Bronchial epithelial cell (primary cell): ENCODE data around the gene SUPT3H. TPM values are rescaled to one million over a fixed set of nuclear protein-coding genes. Genes with fewer than 3 reads are reported as not detected.

ENCODE experiments used
- DNase-seq: peaks from one replicate; pipeline ENCODE4 v3.0.0-alpha.2; 2010; ENCODE audit warnings: low read depth
- FAIRE-seq: peaks from 2 replicates; lab custom pipeline; 2011; peaks lifted over from hg19 to GRCh38; lab: Jason Lieb, UNC
- H3K27me3 ChIP-seq: 2 replicates; pipeline ENCODE4 v1.5.1; 2011; ENCODE audit warnings: low read length; ENCODE audit not compliant: control insufficient read depth, insufficient read depth
- H3K36me3 ChIP-seq: 2 replicates; pipeline ENCODE4 v1.5.1; 2011; ENCODE audit warnings: low read length; ENCODE audit not compliant: control insufficient read depth, insufficient read depth
- H3K4me3 ChIP-seq: 2 replicates; pipeline ENCODE4 v1.5.1; 2011; ENCODE audit warnings: mild to moderate bottlenecking, low read depth, low read length, control low read depth
- total RNA-seq: library from RNA; depleted of rRNA; stranded (reverse); fragments of >200 nt; gene quantifications from 2 replicates; pipeline ENCODE4 v1.2.1, GENCODE V29; 2014
- TF ChIP-seq, protein P1 (sequence below): IDR thresholded peaks from 2 replicates; pipeline ENCODE4 v1.5.1; 2011; ENCODE audit warnings: mild to moderate bottlenecking, moderate library complexity, low read length, control low read depth, inconsistent platforms; ENCODE audit not compliant: insufficient read depth, severe bottlenecking

Gene SUPT3H
- total RNA-seq, 1 donor from 2014 or later, result 12.9 TPM

DNA sequence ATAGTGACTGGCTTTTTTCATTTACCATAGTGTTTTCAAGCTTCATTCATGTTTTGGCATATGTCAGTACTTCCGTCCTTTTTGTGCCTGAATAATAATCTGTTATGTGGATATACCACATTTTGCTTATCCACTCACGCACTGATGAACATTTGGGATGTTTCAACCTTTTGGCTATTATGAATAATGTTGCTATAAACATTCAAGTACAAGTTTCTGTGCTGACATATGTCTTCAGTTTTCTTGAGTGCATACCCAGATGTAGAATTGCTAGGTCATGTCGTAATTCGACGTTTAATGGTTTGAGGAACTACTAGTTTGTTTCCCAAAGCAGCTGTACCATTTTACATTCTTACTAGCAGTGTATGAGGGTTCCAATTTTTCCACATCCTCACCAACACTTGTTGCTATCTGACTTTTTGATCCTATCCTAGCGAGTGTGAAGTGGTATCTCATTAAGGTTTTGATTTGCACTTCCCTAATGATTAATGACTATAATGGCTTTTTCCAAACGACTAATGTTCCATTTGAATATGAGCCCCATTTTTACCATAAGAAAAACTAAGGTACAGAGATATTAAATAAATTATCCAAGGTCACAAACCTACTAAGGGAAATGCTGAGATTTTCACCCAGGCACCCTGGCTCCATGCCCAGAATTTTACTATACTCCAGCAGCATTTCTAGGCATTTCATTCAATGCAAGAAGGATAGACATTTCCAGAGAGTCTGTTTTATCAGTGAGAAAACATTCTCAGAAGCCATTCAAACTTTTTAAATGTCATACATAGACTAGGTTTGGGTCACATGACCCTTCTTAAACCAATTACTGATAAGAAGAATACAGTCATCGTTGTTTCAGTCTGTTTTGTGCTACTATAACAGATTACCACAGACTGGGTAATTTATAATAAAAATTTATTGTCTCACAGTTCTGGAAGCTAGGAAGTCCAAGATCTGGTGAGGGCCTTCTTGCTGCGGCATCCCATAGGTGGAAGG lies 120.7 kb downstream of the SUPT3H start:
- no peak for DNase-seq
- no peaks in the 10 kb centered on the region for H3K27me3 ChIP-seq
- no peak for FAIRE-seq
- H3K36me3 ChIP-seq, result no peaks in the 10 kb centered on the region
- no peak overlapping the region for H3K4me3 ChIP-seq
- TF ChIP-seq, protein P1, sequence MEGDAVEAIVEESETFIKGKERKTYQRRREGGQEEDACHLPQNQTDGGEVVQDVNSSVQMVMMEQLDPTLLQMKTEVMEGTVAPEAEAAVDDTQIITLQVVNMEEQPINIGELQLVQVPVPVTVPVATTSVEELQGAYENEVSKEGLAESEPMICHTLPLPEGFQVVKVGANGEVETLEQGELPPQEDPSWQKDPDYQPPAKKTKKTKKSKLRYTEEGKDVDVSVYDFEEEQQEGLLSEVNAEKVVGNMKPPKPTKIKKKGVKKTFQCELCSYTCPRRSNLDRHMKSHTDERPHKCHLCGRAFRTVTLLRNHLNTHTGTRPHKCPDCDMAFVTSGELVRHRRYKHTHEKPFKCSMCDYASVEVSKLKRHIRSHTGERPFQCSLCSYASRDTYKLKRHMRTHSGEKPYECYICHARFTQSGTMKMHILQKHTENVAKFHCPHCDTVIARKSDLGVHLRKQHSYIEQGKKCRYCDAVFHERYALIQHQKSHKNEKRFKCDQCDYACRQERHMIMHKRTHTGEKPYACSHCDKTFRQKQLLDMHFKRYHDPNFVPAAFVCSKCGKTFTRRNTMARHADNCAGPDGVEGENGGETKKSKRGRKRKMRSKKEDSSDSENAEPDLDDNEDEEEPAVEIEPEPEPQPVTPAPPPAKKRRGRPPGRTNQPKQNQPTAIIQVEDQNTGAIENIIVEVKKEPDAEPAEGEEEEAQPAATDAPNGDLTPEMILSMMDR, result no peak

DNA sequence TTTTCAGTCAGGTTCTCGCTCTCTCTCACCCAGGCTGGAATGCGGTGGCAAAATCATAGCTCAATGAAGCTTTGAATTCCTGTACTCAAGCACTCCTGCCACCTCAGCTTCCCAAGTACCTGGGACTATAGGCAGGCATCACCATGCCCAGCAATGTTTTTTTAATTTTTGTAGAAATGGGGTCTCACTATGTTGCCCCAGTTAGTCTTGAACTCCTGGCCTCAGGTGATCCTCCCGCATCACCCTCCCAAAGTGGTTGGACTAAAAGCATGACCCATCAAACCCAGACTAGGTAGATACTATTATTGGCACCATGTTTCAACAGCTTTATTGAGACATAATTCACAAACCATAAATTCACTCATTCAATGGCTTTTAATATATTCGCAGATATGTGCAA lies 122.3 kb downstream of the SUPT3H start:
- no peaks in the 10 kb centered on the region for H3K36me3 ChIP-seq
- no peak for FAIRE-seq

DNA sequence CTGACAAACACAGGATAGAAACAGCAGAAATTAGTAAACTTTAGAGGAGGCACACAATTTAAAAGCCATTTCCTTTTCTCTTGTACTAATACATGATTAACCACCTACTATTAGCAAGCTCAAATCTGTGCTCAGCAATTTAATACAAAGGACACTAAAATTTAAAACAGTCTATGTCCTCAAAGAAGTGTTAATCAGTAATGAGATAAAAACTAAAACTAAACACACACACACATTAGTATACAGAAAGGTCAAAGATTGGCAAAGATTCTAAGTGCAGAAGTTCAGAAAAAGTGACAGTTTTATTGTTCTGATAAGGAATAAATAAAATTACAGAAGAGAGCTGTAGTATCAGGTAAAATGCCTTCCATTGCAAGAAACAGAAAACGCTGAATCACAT lies 123.5 kb downstream of the SUPT3H start:
- DNase-seq (no peak), FAIRE-seq (no peak)
- Histone ChIP-seq H3K4me3 (no peak overlapping the region), H3K27me3 (no peaks in the 10 kb centered on the region), H3K36me3 (no peaks in the 10 kb centered on the region)
- TF ChIP-seq, protein P1, result no peak

More for the DNA sequence above, 122.3 kb downstream of the SUPT3H start:
- TF ChIP-seq, protein P1, result no peak
- Histone ChIP-seq H3K27me3 (no peaks in the 10 kb centered on the region), H3K4me3 (no peak overlapping the region)
- DNase-seq, result no peak

DNA sequence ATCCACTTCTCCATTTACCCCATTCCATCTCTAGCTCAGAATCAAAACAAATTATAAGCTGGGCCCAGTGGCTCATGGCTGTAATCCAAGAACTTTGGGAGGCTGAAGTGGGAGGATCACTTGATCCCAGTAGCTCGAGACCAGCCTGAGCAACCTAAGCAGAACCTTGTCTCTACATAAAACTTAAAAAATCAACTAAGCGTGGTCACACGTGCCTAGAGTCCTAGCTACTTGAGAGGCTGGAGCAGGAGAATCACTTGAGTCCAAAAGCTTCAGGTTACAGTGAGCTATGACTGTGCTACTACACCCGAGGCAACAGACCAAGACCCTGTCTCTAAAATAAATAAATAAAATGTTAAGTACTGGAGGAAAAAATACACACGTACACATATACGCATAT lies 124.3 kb downstream of the SUPT3H start:
- no peak for FAIRE-seq

DNA sequence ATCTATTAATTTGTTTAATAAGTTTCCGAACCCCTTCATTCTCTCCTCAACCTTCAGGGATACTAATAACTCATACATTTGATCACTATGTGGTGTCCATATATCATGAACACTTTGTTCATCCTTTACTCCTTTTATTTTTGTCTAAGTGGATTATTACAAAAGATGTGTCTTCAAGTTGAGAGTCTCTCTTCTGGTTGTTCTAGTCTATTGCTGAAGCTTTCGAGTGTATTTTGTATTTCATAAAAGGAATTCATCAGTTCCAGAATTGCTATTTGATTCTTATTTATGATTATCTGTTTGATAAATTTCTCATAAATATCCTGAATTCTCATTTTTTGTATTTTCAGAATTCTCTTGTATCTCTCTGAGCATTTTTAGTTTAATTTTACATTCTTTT lies 146.1 kb downstream of the SUPT3H start:
- H3K27me3 ChIP-seq, result no peaks in the 10 kb centered on the region
- no peak for FAIRE-seq
- TF ChIP-seq, protein P1, result no peak
- H3K4me3 ChIP-seq, result no peak overlapping the region
- DNase-seq, result no peak
- no peaks in the 10 kb centered on the region for H3K36me3 ChIP-seq

More for the DNA sequence above, 124.3 kb downstream of the SUPT3H start:
- TF ChIP-seq, protein P1, result no peak
- H3K4me3 ChIP-seq, result no peak overlapping the region
- no peak for DNase-seq
- no peaks in the 10 kb centered on the region for H3K36me3 ChIP-seq
- H3K27me3 ChIP-seq, result no peaks in the 10 kb centered on the region
